IMR-90 (cell line): ENCODE measurements around the gene PSMD12. TPM values are rescaled to one million over a fixed set of nuclear protein-coding genes. Genes with fewer than 3 reads are reported as not detected.

Experiments used
- ATAC-seq: fragments of 200-7000 bp; cut with Tn5 transposase; 2 replicates; pipeline ENCODE4 v1.9.1; 2020; ENCODE audit warnings: low read depth, mild to moderate bottlenecking, moderate library complexity
- BruUV-seq: library from RNA; stranded (reverse); fragments of 400-500 nt; replicated peaks from 2 replicates; lab custom pipeline; 2021; lab: Mats Ljungman, UMichigan
- CTCF ChIA-PET: fragments of 300-600 bp; formaldehyde crosslinking; extraction: SDS; loops from one replicate; lab custom pipeline; 2021; ENCODE audit warnings: antibody characterized with exemption; lab: Yijun Ruan, JAX
- POLR2A ChIA-PET: fragments of 300-600 bp; sonication (Branson Sonifier 250); formaldehyde crosslinking; loops from one replicate; lab custom pipeline; 2022; ENCODE audit warnings: antibody characterized with exemption; ENCODE audit not compliant: unreplicated experiment; lab: Charles Lee
- DNase-seq: peaks from one replicate; pipeline ENCODE4 v3.0.0; 2013
- H2AFZ ChIP-seq: replicated peaks from 2 replicates; pipeline ENCODE3; 2013; ENCODE audit warnings: low read length, mild to moderate bottlenecking; ENCODE audit not compliant: poor library complexity
- H2AK5ac ChIP-seq: 2 replicates; pipeline ENCODE4 v1.6.1; 2013; ENCODE audit warnings: low read depth, low read length, inconsistent platforms
- H2AK9ac ChIP-seq: replicated peaks from 2 replicates; pipeline ENCODE3; 2013; ENCODE audit warnings: mild to moderate bottlenecking, low read depth, low read length, moderate library complexity; ENCODE audit not compliant: poor library complexity
- H2BK120ac ChIP-seq: 2 replicates; pipeline ENCODE4 v1.6.1; 2013; ENCODE audit warnings: low read depth, low read length, inconsistent platforms
- H2BK15ac ChIP-seq: 3 replicates; pipeline ENCODE4 v1.6.1; 2013; ENCODE audit warnings: low read depth, low read length, inconsistent platforms
- H2BK20ac ChIP-seq: 2 replicates; pipeline ENCODE4 v1.6.1; 2013; ENCODE audit warnings: low read depth, mild to moderate bottlenecking, inconsistent platforms, low read length, moderate library complexity
- H2BK5ac ChIP-seq: 2 replicates; pipeline ENCODE4 v1.6.1; 2013; ENCODE audit warnings: mild to moderate bottlenecking, low read depth, low read length, inconsistent platforms; ENCODE audit not compliant: poor library complexity, severe bottlenecking
- H3K14ac ChIP-seq: replicated peaks from 2 replicates; pipeline ENCODE4 v1.6.1; 2013; ENCODE audit warnings: low read depth, low read length, inconsistent platforms
- H3K18ac ChIP-seq: 2 replicates; pipeline ENCODE4 v1.6.1; 2013; ENCODE audit warnings: low read depth, low read length, control low read depth
- H3K23ac ChIP-seq: 2 replicates; pipeline ENCODE4 v1.6.1; 2013; ENCODE audit warnings: low read depth, low read length, inconsistent platforms
- H3K27ac ChIP-seq: 2 replicates; pipeline ENCODE4 v1.5.1; 2013; ENCODE audit warnings: mild to moderate bottlenecking, control low read depth, low read length; ENCODE audit not compliant: insufficient read depth
- H3K27me3 ChIP-seq: 2 replicates; pipeline ENCODE4 v1.6.1; 2013; ENCODE audit warnings: low read length; ENCODE audit not compliant: control insufficient read depth, insufficient read depth
- H3K36me3 ChIP-seq: 2 replicates; pipeline ENCODE4 v1.6.1; 2013; ENCODE audit warnings: low read length, mixed read lengths; ENCODE audit not compliant: control insufficient read depth, insufficient read depth
- H3K4ac ChIP-seq: 2 replicates; pipeline ENCODE4 v1.6.1; 2013; ENCODE audit warnings: low read depth, low read length, inconsistent platforms
- H3K4me1 ChIP-seq: 2 replicates; pipeline ENCODE4 v1.6.1; 2013; ENCODE audit warnings: low read length, mixed read lengths; ENCODE audit not compliant: control insufficient read depth, insufficient read depth
- H3K4me2 ChIP-seq: 2 replicates; pipeline ENCODE4 v1.6.1; 2013; ENCODE audit warnings: low read depth, mild to moderate bottlenecking, control low read depth, low read length, moderate library complexity
- H3K4me3 ChIP-seq: 2 replicates; pipeline ENCODE4 v1.5.1; 2013; ENCODE audit warnings: low read depth, mild to moderate bottlenecking, control low read depth, low read length, moderate library complexity; ENCODE audit not compliant: insufficient read depth
- H3K56ac ChIP-seq: 2 replicates; pipeline ENCODE4 v1.6.1; 2013; ENCODE audit warnings: low read length, inconsistent platforms; ENCODE audit not compliant: insufficient read depth; ENCODE audit errors: extremely low read depth
- H3K79me1 ChIP-seq, 2 experiments: 2 replicates each; pipeline ENCODE4 v1.6.1; 2013; ENCODE audit warnings: low read length in 2 of 2, inconsistent platforms in 1 of 2, low read depth in 1 of 2
- H3K9ac ChIP-seq: 2 replicates; pipeline ENCODE4 v1.6.1; 2013; ENCODE audit warnings: low read depth, low read length, control low read depth
- H3K9me1 ChIP-seq: 2 replicates; pipeline ENCODE4 v1.6.1; 2013; ENCODE audit warnings: low read length, inconsistent platforms; ENCODE audit not compliant: insufficient read depth
- H3K9me3 ChIP-seq: 2 replicates; pipeline ENCODE4 v1.6.1; 2013; ENCODE audit warnings: low read length; ENCODE audit not compliant: control insufficient read depth, insufficient read depth
- H4K20me1 ChIP-seq: 2 replicates; pipeline ENCODE4 v1.6.1; 2013; ENCODE audit warnings: low read length, inconsistent platforms; ENCODE audit not compliant: insufficient read depth
- H4K5ac ChIP-seq: 2 replicates; pipeline ENCODE4 v1.6.1; 2013; ENCODE audit warnings: mild to moderate bottlenecking, low read depth, low read length, control low read depth
- H4K8ac ChIP-seq, 2 experiments: 2 replicates each; pipeline ENCODE4 v1.6.1; 2013; ENCODE audit warnings: low read depth in 2 of 2, low read length in 2 of 2, control low read depth in 1 of 2, inconsistent platforms in 1 of 2
- H4K91ac ChIP-seq: 2 replicates; pipeline ENCODE4 v1.6.1; 2013; ENCODE audit warnings: low read depth, low read length, inconsistent platforms; ENCODE audit not compliant: insufficient read depth
- CHD1 ChIP-seq: IDR thresholded peaks from 2 replicates; pipeline ENCODE4 v1.6.1; 2012; ENCODE audit warnings: low read depth, low read length, improper control_type of control experiment
- NFE2L2 ChIP-seq: fragments of 150-350 bp; IDR thresholded peaks from 2 replicates; pipeline ENCODE4 v1.6.1; 2016; ENCODE audit warnings: low read depth, mild to moderate bottlenecking, low read length
- SMC3 ChIP-seq: fragments of 150-350 bp; IDR thresholded peaks from 2 replicates; pipeline ENCODE4 v1.6.1; 2016; ENCODE audit warnings: low read depth, mild to moderate bottlenecking, antibody characterized with exemption, low read length, moderate library complexity
- WGBS, 2 experiments: methylation state at CpG; one replicate each; pipeline versions ENCODE4 v1.1.5 to v1.1.7; 2013; ENCODE audit warnings: missing lambda C conversion rate in 2 of 2; ENCODE audit not compliant: insufficient read length in 1 of 2; ENCODE audit errors: extremely low coverage in 2 of 2; 5-methylcytosine and 5-hydroxymethylcytosine counted together
- dilution Hi-C: fragments of 300-500 bp; cut with HindIII; formaldehyde crosslinking; loops from one replicate; pipeline ENCODE4 v1.14.3; 2018; ENCODE audit warnings: low sequenced_read_pairs; ENCODE audit not compliant: unreplicated experiment
- in situ Hi-C: fragments of 300-500 bp; cut with MboI; formaldehyde crosslinking; loops from 3 replicates; pipeline ENCODE4 v1.14.3; 2019; ENCODE audit warnings: low sequenced_read_pairs, inconsistent platforms, mixed read lengths
- intact Hi-C: fragments of 100-400 bp; cut with micrococcal nuclease; formaldehyde crosslinking; loops from 2 replicates; pipeline ENCODE4 v1.10.0; 2022
- polyA plus RNA-seq, 3 experiments: library from polyadenylated mRNA; depleted of rRNA; stranded (reverse); fragments of >200 nt; gene quantifications; 2 replicates each; pipeline ENCODE4 v1.2.3, GENCODE V29; 2012; ENCODE audit warnings: low replicate concordance in 1 of 3
- total RNA-seq: library from RNA; depleted of rRNA; stranded (reverse); fragments of >200 nt; gene quantifications from 2 replicates; pipeline ENCODE4 v1.2.3, GENCODE V29; 2012
- TF ChIP-seq, protein P1 (sequence below): conservative IDR thresholded peaks from 2 replicates; pipeline ENCODE4 v1.5.1; 2012; ENCODE audit warnings: mild to moderate bottlenecking, low read depth, low read length, improper control_type of control experiment
- TF ChIP-seq, protein P2 (sequence below): fragments of 150-350 bp; IDR thresholded peaks from 2 replicates; pipeline ENCODE4 v1.6.1; 2017; ENCODE audit warnings: mild to moderate bottlenecking, antibody characterized with exemption, low read length, low read depth

PSMD12 gene
- total and polyA plus RNA-seq, 2 of the 4 experiments (the other 2 are of a cell fraction): 17.9 to 39.7 TPM

GRCh38 chr17:67324330-67324729, 42.0 kb downstream of the PSMD12 start:
- intact Hi-C loops (no loop called here), dilution Hi-C loops (no loop called here), in situ Hi-C loops (no loop called here)
- Histone ChIP-seq H4K91ac (no peak overlapping the region), H3K9me3 (peaks cover 2% of the 10 kb centered on the region; the same call in 1 of the 2 replicates), H3K23ac (no peak overlapping the region), H3K56ac (no peak overlapping the region), H3K36me3 (no peaks in the 10 kb centered on the region), H2AFZ (peak overlapping the region; percentile 59), H2BK5ac (no peak overlapping the region), H2AK9ac (no peak overlapping the region), H3K9ac (no peak overlapping the region), H3K4me2 (no peak overlapping the region), H2BK120ac (no peak overlapping the region), H3K27me3 (no peaks in the 10 kb centered on the region; the same call in 1 of the 2 replicates), H3K14ac (no peak overlapping the region), H4K20me1 (no peaks in the 10 kb centered on the region), H3K18ac (no peak overlapping the region), H2AK5ac (no peak overlapping the region), H2BK15ac (no peak overlapping the region), H3K4me3 (no peak overlapping the region), H4K5ac (no peak overlapping the region), H4K8ac (no peak overlapping the region), H3K4me1 (no peaks in the 10 kb centered on the region), H3K27ac (no peak overlapping the region), H2BK20ac (no peak overlapping the region), H3K9me1 (no peaks in the 10 kb centered on the region; the same call in 1 of the 2 replicates), H3K4ac (no peak overlapping the region), H3K79me1 (no peaks in the 10 kb centered on the region)
- no TSS peak for BruUV-seq
- ATAC-seq: no peak
- TF ChIP-seq SMC3: no peak
- TF ChIP-seq CHD1: no peak
- TF ChIP-seq NFE2L2: no peak
- TF ChIP-seq, protein P1, sequence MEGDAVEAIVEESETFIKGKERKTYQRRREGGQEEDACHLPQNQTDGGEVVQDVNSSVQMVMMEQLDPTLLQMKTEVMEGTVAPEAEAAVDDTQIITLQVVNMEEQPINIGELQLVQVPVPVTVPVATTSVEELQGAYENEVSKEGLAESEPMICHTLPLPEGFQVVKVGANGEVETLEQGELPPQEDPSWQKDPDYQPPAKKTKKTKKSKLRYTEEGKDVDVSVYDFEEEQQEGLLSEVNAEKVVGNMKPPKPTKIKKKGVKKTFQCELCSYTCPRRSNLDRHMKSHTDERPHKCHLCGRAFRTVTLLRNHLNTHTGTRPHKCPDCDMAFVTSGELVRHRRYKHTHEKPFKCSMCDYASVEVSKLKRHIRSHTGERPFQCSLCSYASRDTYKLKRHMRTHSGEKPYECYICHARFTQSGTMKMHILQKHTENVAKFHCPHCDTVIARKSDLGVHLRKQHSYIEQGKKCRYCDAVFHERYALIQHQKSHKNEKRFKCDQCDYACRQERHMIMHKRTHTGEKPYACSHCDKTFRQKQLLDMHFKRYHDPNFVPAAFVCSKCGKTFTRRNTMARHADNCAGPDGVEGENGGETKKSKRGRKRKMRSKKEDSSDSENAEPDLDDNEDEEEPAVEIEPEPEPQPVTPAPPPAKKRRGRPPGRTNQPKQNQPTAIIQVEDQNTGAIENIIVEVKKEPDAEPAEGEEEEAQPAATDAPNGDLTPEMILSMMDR: no peak
- TF ChIP-seq, protein P2, sequence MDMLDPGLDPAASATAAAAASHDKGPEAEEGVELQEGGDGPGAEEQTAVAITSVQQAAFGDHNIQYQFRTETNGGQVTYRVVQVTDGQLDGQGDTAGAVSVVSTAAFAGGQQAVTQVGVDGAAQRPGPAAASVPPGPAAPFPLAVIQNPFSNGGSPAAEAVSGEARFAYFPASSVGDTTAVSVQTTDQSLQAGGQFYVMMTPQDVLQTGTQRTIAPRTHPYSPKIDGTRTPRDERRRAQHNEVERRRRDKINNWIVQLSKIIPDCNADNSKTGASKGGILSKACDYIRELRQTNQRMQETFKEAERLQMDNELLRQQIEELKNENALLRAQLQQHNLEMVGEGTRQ: no peak
- ChIA-PET POLR2A (no interaction called here), CTCF (no interaction called here)
- WGBS, 2 experiments: no CpG with 5 or more reads among the region's 2 CpGs
- no peak for DNase-seq
